ENCODE results near the gene SERPINB12. TPM values are rescaled to one million over a fixed set of nuclear protein-coding genes. Genes with fewer than 3 reads are reported as not detected.

SERPINB12 gene
- total RNA-seq, 1 experiment from 2014 or later, result not detected

DNA sequence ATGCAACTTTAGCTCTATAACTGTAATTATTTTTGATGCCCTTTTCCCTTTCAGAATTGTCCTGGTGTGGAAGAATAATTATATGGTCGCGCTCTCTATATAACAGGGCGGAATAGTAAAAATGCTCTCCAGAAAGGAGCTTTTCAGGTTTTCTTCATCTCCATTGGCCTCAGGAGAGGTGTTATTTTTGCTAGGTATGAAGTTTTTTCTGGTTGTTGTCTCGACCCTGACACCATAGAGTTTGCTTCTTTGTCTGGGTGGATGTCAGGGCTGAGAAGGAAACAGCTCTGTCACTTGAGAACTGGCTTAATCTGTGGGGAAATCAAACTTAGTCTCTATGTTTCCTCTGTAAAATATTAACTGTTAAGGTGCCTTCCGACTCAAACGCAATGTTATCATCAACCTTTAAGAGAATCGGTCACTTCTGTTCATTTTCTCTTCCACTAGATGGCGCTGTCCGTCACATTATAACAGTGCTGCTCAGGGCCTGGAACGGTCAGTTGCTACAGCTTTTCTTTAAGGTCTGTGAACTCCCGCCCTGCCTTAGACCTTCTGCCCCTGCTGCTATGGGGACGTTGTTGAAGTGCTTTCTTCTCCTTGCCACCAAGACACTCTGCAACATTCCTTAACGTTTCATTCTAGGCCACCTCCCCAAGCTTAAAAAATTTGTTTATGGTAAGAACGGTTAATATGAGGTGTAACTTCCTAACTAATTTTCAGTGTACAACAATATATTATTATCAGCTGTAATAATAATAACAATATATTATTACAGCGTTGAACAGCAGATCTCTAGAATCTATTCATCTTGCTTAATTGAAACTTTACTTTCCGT, 23.8 kb upstream of the SERPINB12 start:
- ChIA-PET POLR2A (no interaction called here), CTCF (interaction anchor here (0.7 to 1.5 kb wide), 5 partner anchors 58 to 920 kb away, joined by 3 to 9 read pairs (median 4); no protein-coding TSS in a partner anchor)
- TF ChIP-seq, protein P1, sequence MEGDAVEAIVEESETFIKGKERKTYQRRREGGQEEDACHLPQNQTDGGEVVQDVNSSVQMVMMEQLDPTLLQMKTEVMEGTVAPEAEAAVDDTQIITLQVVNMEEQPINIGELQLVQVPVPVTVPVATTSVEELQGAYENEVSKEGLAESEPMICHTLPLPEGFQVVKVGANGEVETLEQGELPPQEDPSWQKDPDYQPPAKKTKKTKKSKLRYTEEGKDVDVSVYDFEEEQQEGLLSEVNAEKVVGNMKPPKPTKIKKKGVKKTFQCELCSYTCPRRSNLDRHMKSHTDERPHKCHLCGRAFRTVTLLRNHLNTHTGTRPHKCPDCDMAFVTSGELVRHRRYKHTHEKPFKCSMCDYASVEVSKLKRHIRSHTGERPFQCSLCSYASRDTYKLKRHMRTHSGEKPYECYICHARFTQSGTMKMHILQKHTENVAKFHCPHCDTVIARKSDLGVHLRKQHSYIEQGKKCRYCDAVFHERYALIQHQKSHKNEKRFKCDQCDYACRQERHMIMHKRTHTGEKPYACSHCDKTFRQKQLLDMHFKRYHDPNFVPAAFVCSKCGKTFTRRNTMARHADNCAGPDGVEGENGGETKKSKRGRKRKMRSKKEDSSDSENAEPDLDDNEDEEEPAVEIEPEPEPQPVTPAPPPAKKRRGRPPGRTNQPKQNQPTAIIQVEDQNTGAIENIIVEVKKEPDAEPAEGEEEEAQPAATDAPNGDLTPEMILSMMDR (IDR thresholded peaks at IDR 0.05), result peak; percentile 65
- no peak for TF ChIP-seq SIN3A (IDR thresholded peaks at IDR 0.05; ENCODE audit: borderline replicate concordance, insufficient read depth, low read depth, low read length)
- ATAC-seq (peak; percentile 92), DNase-seq (ENCODE audit: low read depth, low spot score) (peak; percentile 20)
- H3K4me3 ChIP-seq (ENCODE audit: low read depth in 2 of 2, low read length in 2 of 2), result no peak overlapping the region
- H3K4me1 ChIP-seq (ENCODE audit: control insufficient read depth, insufficient read depth, low read length), result no peaks in the 10 kb centered on the region
- H3K36me3 ChIP-seq (ENCODE audit: control insufficient read depth, insufficient read depth, low read length), result no peaks in the 10 kb centered on the region
- no TSS peak for BruUV-seq (replicated peaks)
- in situ Hi-C loops (cut with HindIII; ENCODE audit: low pct_unique_long_range_greater_than_20kb, low sequenced_read_pairs), result no loop called here
- intact Hi-C loops (cut with micrococcal nuclease; ENCODE audit: unreplicated experiment), result loop anchor here (1.0 to 2.0 kb wide), 3 partner anchors 60 to 330 kb away; no protein-coding TSS in a partner anchor
- no peak overlapping the region for H3K27ac ChIP-seq (ENCODE audit: low read length)
- H3K9me3 ChIP-seq (ENCODE audit: control insufficient read depth, insufficient read depth, low read depth, low read length), result no peaks in the 10 kb centered on the region
- H3K27me3 ChIP-seq (ENCODE audit: control insufficient read depth, insufficient read depth, low read length), result no peaks in the 10 kb centered on the region

DNA sequence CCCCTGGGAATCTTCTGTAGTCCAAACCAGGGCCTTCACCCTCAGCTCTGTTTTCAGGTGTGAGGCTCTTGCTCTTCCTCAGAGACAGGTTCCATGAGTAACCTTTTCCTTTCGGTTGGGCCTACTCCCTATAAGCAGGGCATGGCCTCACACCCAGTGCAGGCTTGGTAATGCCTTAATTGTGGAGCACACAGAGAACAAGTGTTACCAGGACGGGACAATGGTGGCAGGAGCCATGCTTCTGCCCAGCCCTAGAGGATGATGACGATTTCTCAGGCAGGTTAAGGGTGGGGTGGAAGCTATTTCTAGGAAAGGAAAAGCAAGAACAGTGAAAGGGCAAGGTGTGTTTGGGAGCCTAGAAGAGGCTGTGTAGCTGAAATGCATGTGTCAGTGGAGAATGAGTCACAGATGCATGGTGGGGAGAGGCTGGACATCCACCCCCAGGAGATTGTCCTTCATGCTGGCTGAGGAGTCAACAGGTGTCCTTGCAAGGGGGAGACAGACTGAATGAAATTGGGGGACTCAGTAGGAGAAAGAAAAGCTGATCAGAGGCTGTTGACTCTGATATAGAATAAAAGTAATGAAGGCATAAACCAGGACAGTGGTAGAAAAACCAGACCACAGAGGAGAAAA, 22.0 kb upstream of the SERPINB12 start:
- BruUV-seq (replicated peaks), result no TSS peak
- Histone ChIP-seq H3K4me3 (ENCODE audit: low read depth in 2 of 2, low read length in 2 of 2) (no peak overlapping the region), H3K36me3 (ENCODE audit: control insufficient read depth, insufficient read depth, low read length) (no peaks in the 10 kb centered on the region), H3K9me3 (ENCODE audit: control insufficient read depth, insufficient read depth, low read depth, low read length) (no peaks in the 10 kb centered on the region), H3K27ac (ENCODE audit: low read length) (no peak overlapping the region), H3K4me1 (ENCODE audit: control insufficient read depth, insufficient read depth, low read length) (no peaks in the 10 kb centered on the region), H3K27me3 (ENCODE audit: control insufficient read depth, insufficient read depth, low read length) (no peaks in the 10 kb centered on the region)
- ChIA-PET CTCF (no interaction called here), POLR2A (no interaction called here)
- DNase-seq (ENCODE audit: low read depth, low spot score) (no peak), ATAC-seq (no peak)
- intact Hi-C loops (cut with micrococcal nuclease; ENCODE audit: unreplicated experiment), result no loop called here
- TF ChIP-seq, protein P2, sequence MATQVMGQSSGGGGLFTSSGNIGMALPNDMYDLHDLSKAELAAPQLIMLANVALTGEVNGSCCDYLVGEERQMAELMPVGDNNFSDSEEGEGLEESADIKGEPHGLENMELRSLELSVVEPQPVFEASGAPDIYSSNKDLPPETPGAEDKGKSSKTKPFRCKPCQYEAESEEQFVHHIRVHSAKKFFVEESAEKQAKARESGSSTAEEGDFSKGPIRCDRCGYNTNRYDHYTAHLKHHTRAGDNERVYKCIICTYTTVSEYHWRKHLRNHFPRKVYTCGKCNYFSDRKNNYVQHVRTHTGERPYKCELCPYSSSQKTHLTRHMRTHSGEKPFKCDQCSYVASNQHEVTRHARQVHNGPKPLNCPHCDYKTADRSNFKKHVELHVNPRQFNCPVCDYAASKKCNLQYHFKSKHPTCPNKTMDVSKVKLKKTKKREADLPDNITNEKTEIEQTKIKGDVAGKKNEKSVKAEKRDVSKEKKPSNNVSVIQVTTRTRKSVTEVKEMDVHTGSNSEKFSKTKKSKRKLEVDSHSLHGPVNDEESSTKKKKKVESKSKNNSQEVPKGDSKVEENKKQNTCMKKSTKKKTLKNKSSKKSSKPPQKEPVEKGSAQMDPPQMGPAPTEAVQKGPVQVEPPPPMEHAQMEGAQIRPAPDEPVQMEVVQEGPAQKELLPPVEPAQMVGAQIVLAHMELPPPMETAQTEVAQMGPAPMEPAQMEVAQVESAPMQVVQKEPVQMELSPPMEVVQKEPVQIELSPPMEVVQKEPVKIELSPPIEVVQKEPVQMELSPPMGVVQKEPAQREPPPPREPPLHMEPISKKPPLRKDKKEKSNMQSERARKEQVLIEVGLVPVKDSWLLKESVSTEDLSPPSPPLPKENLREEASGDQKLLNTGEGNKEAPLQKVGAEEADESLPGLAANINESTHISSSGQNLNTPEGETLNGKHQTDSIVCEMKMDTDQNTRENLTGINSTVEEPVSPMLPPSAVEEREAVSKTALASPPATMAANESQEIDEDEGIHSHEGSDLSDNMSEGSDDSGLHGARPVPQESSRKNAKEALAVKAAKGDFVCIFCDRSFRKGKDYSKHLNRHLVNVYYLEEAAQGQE (IDR thresholded peaks at IDR 0.05; ENCODE audit: insufficient read depth in 1 of 2, low read depth in 2 of 2, low read length in 1 of 2), result no peak
- no peak for TF ChIP-seq POLR2AphosphoS5 (IDR thresholded peaks at IDR 0.05; ENCODE audit: low read depth, low read length)
- TF ChIP-seq SIN3A (IDR thresholded peaks at IDR 0.05; ENCODE audit: borderline replicate concordance, insufficient read depth, low read depth, low read length), result no peak
- TF ChIP-seq, protein P1 (IDR thresholded peaks at IDR 0.05), result no peak
- no peak for TF ChIP-seq TCF7L2 (IDR thresholded peaks at IDR 0.05; ENCODE audit: low read depth, low read length)
- in situ Hi-C loops (cut with HindIII; ENCODE audit: low pct_unique_long_range_greater_than_20kb, low sequenced_read_pairs), result no loop called here
